Measurements from ENCODE around the gene BCAS3.
"Not testable (repeated sequence)": the region's sequence is repeated elsewhere in the genome, so short reads cannot be mapped to it uniquely, and the experiment has no call there.

BCAS3 gene

GRCh38 chr17:60659156-60659555 lies 18.5 kb upstream of the BCAS3 start:
- Histone ChIP-seq H3K36me3 (ENCODE audit: insufficient read depth) (no peaks in the 10 kb centered on the region), H2AFZ (ENCODE audit: low read depth) (no peak overlapping the region), H3K4me3 (IDR thresholded peaks at IDR 0.05; ENCODE audit: insufficient read depth, low read depth, low read length) (no peak overlapping the region), H3K9ac (no peak overlapping the region), H3K27ac (no peak overlapping the region), H3K79me2 (ENCODE audit: insufficient read depth, low read depth) (peaks cover 10% of the 10 kb centered on the region; the same call in 1 of the 2 replicates), H3K4me1 (ENCODE audit: low read depth, poor library complexity, severe bottlenecking) (peaks cover 21% of the 10 kb centered on the region), H3K4me2 (no peak overlapping the region), H3K27me3 (ENCODE audit: insufficient read depth, low read depth) (no peaks in the 10 kb centered on the region), H4K20me1 (ENCODE audit: insufficient read depth) (no peaks in the 10 kb centered on the region)
- TF ChIP-seq CTCF (conservative IDR thresholded peaks at IDR 0.05; ENCODE audit: low read depth, low read length), result no peak

DNA sequence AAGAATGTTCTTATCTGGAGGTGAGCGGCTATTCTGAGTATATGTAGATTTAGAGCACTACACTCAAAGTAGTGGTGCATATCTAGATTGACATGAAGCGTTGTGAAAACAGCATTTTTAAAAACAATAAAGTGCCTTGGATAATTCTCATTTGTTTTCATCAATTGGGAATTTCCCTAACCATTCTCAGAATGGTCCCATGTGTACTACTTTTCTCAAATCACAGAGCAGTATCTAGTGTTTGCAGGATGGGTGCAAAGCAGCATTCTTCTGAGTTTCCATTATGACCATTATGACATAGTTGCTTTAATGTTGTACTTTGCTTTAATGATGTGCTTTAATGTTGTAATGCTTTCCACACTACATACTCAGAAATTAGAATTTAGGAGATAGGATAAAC lies 16.2 kb upstream of the BCAS3 start:
- H3K27me3 ChIP-seq (ENCODE audit: insufficient read depth, low read depth), result no peaks in the 10 kb centered on the region
- no peak overlapping the region for H3K4me3 ChIP-seq (IDR thresholded peaks at IDR 0.05; ENCODE audit: insufficient read depth, low read depth, low read length)
- no peak overlapping the region for H3K27ac ChIP-seq
- H3K9ac ChIP-seq, result no peak overlapping the region
- no peak overlapping the region for H3K4me2 ChIP-seq
- H3K79me2 ChIP-seq (ENCODE audit: insufficient read depth, low read depth), result no peaks in the 10 kb centered on the region
- peaks cover 41% of the 10 kb centered on the region for H3K4me1 ChIP-seq (ENCODE audit: low read depth, poor library complexity, severe bottlenecking)
- TF ChIP-seq CTCF (conservative IDR thresholded peaks at IDR 0.05; ENCODE audit: low read depth, low read length), result no peak
- no peak overlapping the region for H2AFZ ChIP-seq (ENCODE audit: low read depth)
- H3K36me3 ChIP-seq (ENCODE audit: insufficient read depth), result no peaks in the 10 kb centered on the region
- H4K20me1 ChIP-seq (ENCODE audit: insufficient read depth), result no peaks in the 10 kb centered on the region

- TF ChIP-seq CTCF (conservative IDR thresholded peaks at IDR 0.05; ENCODE audit: low read depth, low read length), result no peak
- Histone ChIP-seq H2AFZ (ENCODE audit: low read depth) (no peak overlapping the region), H3K4me2 (peak overlapping the region; percentile 15; the same call in 1 of the 2 replicates), H3K9ac (no peak overlapping the region), H3K79me2 (ENCODE audit: insufficient read depth, low read depth) (no peaks in the 10 kb centered on the region), H3K36me3 (ENCODE audit: insufficient read depth) (no peaks in the 10 kb centered on the region), H4K20me1 (ENCODE audit: insufficient read depth) (no peaks in the 10 kb centered on the region), H3K27ac (peak overlapping the region; percentile 48; the same call in 1 of the 2 replicates), H3K4me1 (ENCODE audit: low read depth, poor library complexity, severe bottlenecking) (peaks cover 64% of the 10 kb centered on the region), H3K4me3 (IDR thresholded peaks at IDR 0.05; ENCODE audit: insufficient read depth, low read depth, low read length) (no peak overlapping the region), H3K27me3 (ENCODE audit: insufficient read depth, low read depth) (no peaks in the 10 kb centered on the region)
These were observed 13.6 kb upstream of the BCAS3 start for GRCh38 chr17:60664022-60664421.

- no peak for TF ChIP-seq CTCF (conservative IDR thresholded peaks at IDR 0.05; ENCODE audit: low read depth, low read length)
- H3K36me3 ChIP-seq (ENCODE audit: insufficient read depth), result no peaks in the 10 kb centered on the region
- H3K4me1 ChIP-seq (ENCODE audit: low read depth, poor library complexity, severe bottlenecking), result peaks cover 66% of the 10 kb centered on the region
- H3K4me2 ChIP-seq, result peak overlapping the region; percentile 59
- no peaks in the 10 kb centered on the region for H4K20me1 ChIP-seq (ENCODE audit: insufficient read depth)
- no peak overlapping the region for H3K4me3 ChIP-seq (IDR thresholded peaks at IDR 0.05; ENCODE audit: insufficient read depth, low read depth, low read length)
- no peaks in the 10 kb centered on the region for H3K27me3 ChIP-seq (ENCODE audit: insufficient read depth, low read depth)
- H3K79me2 ChIP-seq (ENCODE audit: insufficient read depth, low read depth), result no peaks in the 10 kb centered on the region
- no peak overlapping the region for H2AFZ ChIP-seq (ENCODE audit: low read depth)
- H3K27ac ChIP-seq, result peak overlapping the region; percentile 48
- H3K9ac ChIP-seq, result no peak overlapping the region
These were observed 12.0 kb upstream of the BCAS3 start for GRCh38 chr17:60665602-60666001.

DNA sequence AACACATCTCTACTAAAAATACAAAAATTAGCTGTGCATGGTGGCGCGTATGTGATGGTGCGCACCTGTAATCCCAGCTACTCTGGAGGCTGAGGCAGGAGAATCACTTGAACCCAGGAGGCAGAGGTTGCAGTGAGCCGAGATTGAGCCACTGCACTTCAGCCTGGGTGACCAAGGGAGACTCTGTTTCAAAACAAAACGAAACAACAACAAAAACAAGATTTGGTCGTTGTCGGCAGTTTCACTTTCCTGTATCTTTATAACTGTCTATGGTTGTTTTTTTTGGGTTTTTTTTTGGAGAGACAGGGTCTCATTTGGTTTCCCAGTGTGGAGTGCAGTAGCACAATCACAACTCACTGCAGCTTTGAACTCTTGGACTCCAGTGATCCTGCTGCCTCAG lies 8.9 kb upstream of the BCAS3 start:
- not testable (repeated sequence) for H2AFZ ChIP-seq (ENCODE audit: low read depth); H3K9ac ChIP-seq; H4K20me1 ChIP-seq (ENCODE audit: insufficient read depth); H3K36me3 ChIP-seq (ENCODE audit: insufficient read depth); H3K4me3 ChIP-seq (IDR thresholded peaks at IDR 0.05; ENCODE audit: insufficient read depth, low read depth, low read length); H3K27me3 ChIP-seq (ENCODE audit: insufficient read depth, low read depth); H3K79me2 ChIP-seq (ENCODE audit: insufficient read depth, low read depth)
- H3K4me1 ChIP-seq (ENCODE audit: low read depth, poor library complexity, severe bottlenecking), result peaks cover 53% of the 10 kb centered on the region
- peak overlapping the region; percentile 59 for H3K4me2 ChIP-seq
- H3K27ac ChIP-seq, result peak overlapping the region; percentile 13; the same call in 1 of the 2 replicates

Measured in KMS-11 (cell line).